Measurements from ENCODE around the gene LMTK2. TPM values are rescaled to one million over a fixed set of nuclear protein-coding genes. Genes with fewer than 3 reads are reported as not detected.
"Not testable (repeated sequence)": the region's sequence is repeated elsewhere in the genome, so short reads cannot be mapped to it uniquely, and the experiment has no call there.

LMTK2 gene
- total RNA-seq, 2 experiments from 2014 or later = 10.2 TPM

DNA sequence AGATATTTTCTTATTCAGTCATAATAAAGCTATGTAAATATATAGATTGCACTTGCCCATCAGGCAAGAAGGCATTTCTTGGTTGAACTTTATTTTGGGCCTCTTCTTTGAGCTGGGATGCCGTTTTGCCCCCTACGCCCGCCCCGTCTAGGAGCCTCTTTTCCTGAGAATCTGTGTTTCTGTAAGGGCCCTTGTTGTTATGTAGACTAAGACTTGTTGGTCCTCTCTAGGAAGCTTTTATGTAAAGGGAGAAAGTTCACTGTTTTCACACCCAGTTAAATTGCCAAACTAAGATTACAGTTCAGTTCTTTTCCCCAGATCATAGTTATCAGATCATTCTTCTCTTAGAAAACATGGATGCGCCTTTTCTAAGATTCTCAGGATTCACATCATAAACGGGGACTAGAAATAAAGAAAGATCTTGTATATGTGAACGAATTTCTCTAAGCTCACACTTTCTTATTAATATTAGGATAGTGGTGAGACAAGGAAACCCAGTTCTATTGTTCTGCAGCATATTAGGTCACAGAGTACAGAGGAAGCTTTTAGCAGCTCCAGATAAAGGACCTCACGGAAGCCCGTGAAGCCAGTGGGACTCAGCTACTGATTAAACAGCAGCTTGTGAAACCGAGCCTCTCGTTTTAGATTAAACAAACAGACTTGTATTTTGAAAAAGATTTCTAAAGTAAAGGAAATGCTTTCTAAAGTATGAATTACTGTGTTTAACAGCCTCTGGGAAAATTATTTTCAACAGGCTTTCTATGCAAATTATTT, 3.8 kb downstream of the LMTK2 start:
- peaks cover 4% of the 10 kb centered on the region for H3K36me3 Mint-ChIP-seq (ENCODE audit: low read depth)
- ChIA-PET CTCF (interaction anchor here (0.8 to 3.1 kb wide), 7 partner anchors 9 to 69 kb away, joined by 3 to 24 read pairs (median 4); no protein-coding TSS in a partner anchor), POLR2A (interaction anchor here (0.6 kb wide), 1 partner anchor 722 kb away, joined by 3 read pairs; no protein-coding TSS in a partner anchor)
- ATAC-seq = no peak
- no peak overlapping the region for H3K27ac Mint-ChIP-seq
- no peak overlapping the region for H3K4me3 Mint-ChIP-seq
- no peaks in the 10 kb centered on the region for H3K27me3 Mint-ChIP-seq (ENCODE audit: low read depth)
- no peaks in the 10 kb centered on the region for H3K9me3 Mint-ChIP-seq (ENCODE audit: insufficient read depth)
- no peak for DNase-seq
- peaks cover 21% of the 10 kb centered on the region for H3K4me1 Mint-ChIP-seq (ENCODE audit: low read depth)

DNA sequence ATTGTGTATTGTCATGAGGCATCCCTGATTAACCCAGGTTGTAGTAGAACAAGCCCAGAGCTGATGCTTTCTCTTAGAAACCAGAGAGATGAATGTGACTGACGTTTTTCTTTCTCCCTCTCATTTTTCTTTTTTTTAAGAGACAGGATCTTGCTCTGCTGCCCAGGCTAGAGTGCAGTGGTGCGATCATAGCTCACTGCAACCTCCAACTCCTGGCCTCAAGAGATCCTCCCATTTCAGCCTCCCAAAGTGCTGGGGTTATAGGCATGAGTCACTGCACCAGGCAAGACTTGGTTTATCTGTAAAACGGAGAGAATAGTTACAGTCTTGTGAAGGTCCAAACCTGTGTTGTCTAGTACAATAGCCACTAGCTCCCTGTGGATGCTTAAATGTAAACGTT, 5.4 kb downstream of the LMTK2 start:
- ATAC-seq (no peak), DNase-seq (no peak)
- Mint-ChIP-seq H3K36me3 (ENCODE audit: low read depth) (peaks cover 4% of the 10 kb centered on the region), H3K27ac (no peak overlapping the region), H3K4me1 (ENCODE audit: low read depth) (peaks cover 21% of the 10 kb centered on the region), H3K4me3 (no peak overlapping the region), H3K27me3 (ENCODE audit: low read depth) (no peaks in the 10 kb centered on the region), H3K9me3 (ENCODE audit: insufficient read depth) (no peaks in the 10 kb centered on the region)
- CTCF ChIA-PET = interaction anchor here (1.0 to 3.1 kb wide), 3 partner anchors 20 to 57 kb away, joined by 3 to 24 read pairs (median 4); no protein-coding TSS in a partner anchor
- POLR2A ChIA-PET = no interaction called here

DNA sequence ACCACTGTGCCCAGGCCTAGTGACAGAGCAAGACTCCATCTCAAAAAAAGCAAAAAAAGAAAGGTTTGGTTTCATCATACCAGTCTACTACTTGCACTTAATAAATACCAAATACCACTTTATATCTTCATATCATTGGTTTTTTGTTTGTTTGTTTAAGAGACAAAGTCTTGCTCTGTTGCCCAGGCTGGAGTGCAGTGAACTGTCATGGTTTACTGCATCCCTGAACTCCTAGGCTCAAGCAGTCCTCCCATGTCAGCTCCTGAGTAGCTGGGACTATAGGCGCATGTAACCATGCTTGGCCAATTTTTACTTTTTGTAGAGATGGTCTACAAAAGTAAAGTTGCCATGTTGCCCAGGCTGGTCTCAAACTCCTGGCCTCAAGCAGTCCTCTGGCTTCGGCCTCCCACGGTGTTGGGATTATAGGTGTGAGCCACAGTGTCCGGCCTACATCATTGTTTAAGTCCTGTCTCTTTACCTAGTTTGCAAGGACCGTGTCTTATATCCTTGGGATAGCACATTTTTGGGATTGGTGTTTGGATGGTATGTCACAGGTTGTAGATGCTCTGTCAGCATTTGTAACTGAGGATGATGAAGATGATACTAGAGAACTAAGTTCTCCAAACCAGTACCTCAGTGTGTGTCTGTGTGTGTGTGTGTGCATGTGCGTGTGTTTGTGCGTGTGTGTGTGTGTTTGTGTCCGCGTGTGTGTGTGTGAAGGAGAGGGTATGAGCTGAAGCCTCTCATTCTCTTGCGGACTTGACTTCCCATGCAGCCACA, 9.3 kb downstream of the LMTK2 start:
- DNase-seq = no peak
- ChIA-PET POLR2A (no interaction called here), CTCF (interaction anchor here (1.0 kb wide), 1 partner anchor 10 kb away, joined by 3 read pairs; the partner anchor contains the start of gene LMTK2)
- peaks cover 6% of the 10 kb centered on the region for H3K4me1 Mint-ChIP-seq (ENCODE audit: low read depth)
- no peak overlapping the region for H3K4me3 Mint-ChIP-seq
- no peak overlapping the region for H3K27ac Mint-ChIP-seq
- no peaks in the 10 kb centered on the region for H3K27me3 Mint-ChIP-seq (ENCODE audit: low read depth)
- ATAC-seq = no peak
- H3K9me3 Mint-ChIP-seq (ENCODE audit: insufficient read depth) = no peaks in the 10 kb centered on the region
- H3K36me3 Mint-ChIP-seq (ENCODE audit: low read depth) = peaks cover 2% of the 10 kb centered on the region

DNA sequence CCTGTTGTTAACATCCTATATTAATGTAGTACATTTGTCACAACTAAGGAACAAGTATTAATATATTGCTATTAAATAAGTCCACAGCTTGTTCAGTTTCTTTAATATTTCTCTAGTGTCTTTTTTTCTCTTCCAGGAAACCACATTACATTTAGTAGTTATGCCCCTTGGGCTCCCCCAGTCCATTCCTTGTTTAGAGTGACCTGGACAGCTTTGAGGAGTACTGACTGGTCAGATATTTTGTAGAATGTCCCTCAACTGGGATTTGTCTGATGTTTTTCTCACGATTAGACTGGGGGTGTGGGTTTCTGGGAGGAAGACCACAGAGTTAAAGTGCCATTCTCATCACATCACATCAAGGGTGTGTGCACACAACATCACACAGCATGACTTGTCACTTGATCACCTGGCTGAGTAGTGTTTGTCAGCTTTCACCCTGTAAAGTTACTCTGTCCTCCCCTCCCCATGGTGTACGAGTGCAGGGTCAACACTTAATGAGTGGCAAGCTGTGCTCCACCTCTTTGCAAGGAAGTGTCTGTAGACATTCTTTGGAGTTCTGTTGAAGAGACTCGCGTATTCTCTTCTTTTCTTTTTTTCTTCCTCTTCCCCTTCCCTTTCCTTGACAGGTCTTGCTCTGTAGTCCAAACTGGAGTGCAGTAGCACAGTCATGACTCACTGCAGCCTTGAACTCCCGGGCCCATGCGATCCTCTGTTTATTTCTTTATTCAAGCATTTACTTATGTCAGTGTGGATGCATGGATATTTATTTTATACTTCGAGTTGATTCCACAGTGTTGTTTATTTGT, 10.2 kb downstream of the LMTK2 start:
- CTCF ChIA-PET = interaction anchor here (1.0 kb wide), 1 partner anchor 11 kb away, joined by 3 read pairs; the partner anchor contains the start of gene LMTK2
- Mint-ChIP-seq H3K4me3 (no peak overlapping the region), H3K27me3 (ENCODE audit: low read depth) (no peaks in the 10 kb centered on the region), H3K27ac (no peak overlapping the region), H3K9me3 (ENCODE audit: insufficient read depth) (no peaks in the 10 kb centered on the region), H3K4me1 (ENCODE audit: low read depth) (peaks cover 6% of the 10 kb centered on the region), H3K36me3 (ENCODE audit: low read depth) (peaks cover 2% of the 10 kb centered on the region)
- ATAC-seq (no peak), DNase-seq (no peak)
- POLR2A ChIA-PET = no interaction called here

DNA sequence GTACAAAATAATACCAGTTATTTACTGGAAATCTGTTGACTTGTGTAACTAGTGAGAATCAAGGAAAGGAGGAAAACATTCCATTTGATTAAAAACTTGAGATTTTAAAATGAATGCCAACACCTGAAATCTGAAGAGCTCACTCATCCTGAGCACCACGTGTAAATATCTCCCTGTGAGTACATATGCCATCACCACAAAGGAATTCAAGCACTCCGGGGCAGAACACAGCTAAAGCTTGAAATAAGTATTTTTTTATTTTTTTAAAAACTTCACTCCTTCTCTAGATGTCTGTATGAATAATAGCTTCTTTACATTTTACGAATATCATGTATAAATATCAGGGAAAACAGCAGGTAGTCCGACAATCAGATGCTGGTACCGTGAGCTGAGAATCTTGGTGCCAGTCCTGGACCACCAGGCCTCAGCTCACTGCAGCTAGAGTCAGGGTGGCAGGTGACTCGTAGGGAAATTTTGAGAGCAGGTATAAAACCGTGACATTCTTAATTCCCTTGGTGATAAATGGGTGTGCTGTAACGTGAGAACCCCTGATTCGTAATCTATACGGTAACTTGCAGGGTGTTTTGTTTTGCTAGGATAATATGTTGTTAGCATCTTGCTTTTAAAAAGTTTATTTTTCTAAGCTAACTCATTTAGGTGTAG, 12.7 kb downstream of the LMTK2 start:
- H3K27me3 Mint-ChIP-seq (ENCODE audit: low read depth) = peaks cover 2% of the 10 kb centered on the region
- no peak overlapping the region for H3K4me3 Mint-ChIP-seq
- CTCF ChIA-PET = interaction anchor here (0.8 to 2.1 kb wide), 8 partner anchors 9 to 98 kb away, joined by 3 to 7 read pairs (median 3); partner anchors contain the start of gene LMTK2
- POLR2A ChIA-PET = no interaction called here
- no peak overlapping the region for H3K27ac Mint-ChIP-seq
- H3K4me1 Mint-ChIP-seq (ENCODE audit: low read depth) = no peaks in the 10 kb centered on the region
- no peak for DNase-seq
- no peaks in the 10 kb centered on the region for H3K9me3 Mint-ChIP-seq (ENCODE audit: insufficient read depth)
- no peaks in the 10 kb centered on the region for H3K36me3 Mint-ChIP-seq (ENCODE audit: low read depth)
- no peak for ATAC-seq

DNA sequence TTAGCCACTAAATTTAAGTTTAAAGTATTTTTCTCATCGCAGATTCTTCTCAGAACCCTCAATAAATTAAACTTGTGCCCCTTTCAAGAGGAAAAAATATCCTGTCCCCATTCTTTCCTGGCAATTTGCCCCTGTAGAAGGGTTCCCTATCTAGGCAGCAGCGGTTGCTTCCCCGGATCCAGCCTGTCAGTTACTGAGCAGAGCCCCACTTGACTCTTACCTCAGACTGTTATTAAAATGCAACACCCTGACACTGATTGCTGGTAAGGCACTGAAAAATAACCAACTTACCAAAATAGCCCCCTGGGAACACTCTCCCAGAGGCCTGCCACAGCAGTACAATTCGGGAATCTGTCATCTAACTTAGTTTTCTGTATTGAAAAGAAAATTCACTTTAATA, 13.9 kb downstream of the LMTK2 start:
- no peak for ATAC-seq
- CTCF ChIA-PET = interaction anchor here (0.9 to 2.1 kb wide), 2 partner anchors 10 to 48 kb away, joined by 3 to 7 read pairs; no protein-coding TSS in a partner anchor
- H3K9me3 Mint-ChIP-seq (ENCODE audit: insufficient read depth) = no peaks in the 10 kb centered on the region
- no peak overlapping the region for H3K4me3 Mint-ChIP-seq
- H3K27ac Mint-ChIP-seq = no peak overlapping the region
- H3K36me3 Mint-ChIP-seq (ENCODE audit: low read depth) = no peaks in the 10 kb centered on the region
- DNase-seq = no peak
- POLR2A ChIA-PET = no interaction called here
- H3K4me1 Mint-ChIP-seq (ENCODE audit: low read depth) = no peaks in the 10 kb centered on the region
- H3K27me3 Mint-ChIP-seq (ENCODE audit: low read depth) = peaks cover 5% of the 10 kb centered on the region

DNA sequence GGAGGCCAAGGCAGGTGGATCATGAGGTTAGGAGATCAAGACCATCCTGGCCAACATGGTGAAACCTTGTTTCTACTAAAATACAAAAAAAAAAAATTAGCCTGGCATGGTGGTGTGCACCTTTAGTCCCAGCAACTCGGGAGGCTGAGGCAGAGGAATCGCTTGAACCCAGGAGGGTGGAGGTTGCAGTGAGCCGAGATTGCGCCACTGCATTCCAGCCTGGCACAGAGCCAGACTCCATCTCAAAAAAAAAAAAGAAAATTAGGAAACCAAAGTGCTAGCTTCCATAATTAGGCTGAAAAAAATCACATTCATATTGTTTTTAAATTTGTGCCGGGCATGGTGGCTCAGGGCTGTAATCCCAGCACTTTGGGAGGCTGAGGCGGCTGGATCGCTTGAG, 14.7 kb downstream of the LMTK2 start:
- H3K9me3 Mint-ChIP-seq (ENCODE audit: insufficient read depth); POLR2A ChIA-PET; H3K4me3 Mint-ChIP-seq; DNase-seq; H3K36me3 Mint-ChIP-seq (ENCODE audit: low read depth); CTCF ChIA-PET; H3K4me1 Mint-ChIP-seq (ENCODE audit: low read depth); ATAC-seq; H3K27ac Mint-ChIP-seq: not testable (repeated sequence)
- H3K27me3 Mint-ChIP-seq (ENCODE audit: low read depth) = peaks cover 10% of the 10 kb centered on the region

DNA sequence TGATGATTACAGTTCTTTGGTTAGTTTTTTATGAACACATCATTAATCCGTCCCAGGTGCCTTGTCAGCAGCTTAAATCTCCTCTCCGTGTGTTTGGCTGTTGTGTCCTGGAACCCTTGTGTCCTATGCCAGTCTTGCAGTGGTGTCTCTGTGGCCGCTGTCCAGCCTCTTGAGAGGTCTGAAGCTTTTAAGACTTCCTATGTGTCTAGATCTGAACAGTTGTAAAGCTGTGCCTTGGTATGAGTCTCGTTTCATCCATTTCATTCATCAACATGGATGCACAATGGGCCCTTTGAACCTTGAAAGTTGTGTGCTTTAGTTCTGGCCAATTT, 16.7 kb downstream of the LMTK2 start:
- POLR2A ChIA-PET = interaction anchor here (0.7 kb wide), 1 partner anchor 86 kb away, joined by 3 read pairs; no protein-coding TSS in a partner anchor
- Mint-ChIP-seq H3K36me3 (ENCODE audit: low read depth) (peaks cover 2% of the 10 kb centered on the region), H3K27me3 (ENCODE audit: low read depth) (peaks cover 10% of the 10 kb centered on the region), H3K4me3 (no peak overlapping the region), H3K9me3 (ENCODE audit: insufficient read depth) (no peaks in the 10 kb centered on the region), H3K4me1 (ENCODE audit: low read depth) (no peaks in the 10 kb centered on the region), H3K27ac (no peak overlapping the region)
- ATAC-seq (no peak), DNase-seq (no peak)
- CTCF ChIA-PET = interaction anchor here (1.0 kb wide), 1 partner anchor 45 kb away, joined by 3 read pairs; no protein-coding TSS in a partner anchor

DNA sequence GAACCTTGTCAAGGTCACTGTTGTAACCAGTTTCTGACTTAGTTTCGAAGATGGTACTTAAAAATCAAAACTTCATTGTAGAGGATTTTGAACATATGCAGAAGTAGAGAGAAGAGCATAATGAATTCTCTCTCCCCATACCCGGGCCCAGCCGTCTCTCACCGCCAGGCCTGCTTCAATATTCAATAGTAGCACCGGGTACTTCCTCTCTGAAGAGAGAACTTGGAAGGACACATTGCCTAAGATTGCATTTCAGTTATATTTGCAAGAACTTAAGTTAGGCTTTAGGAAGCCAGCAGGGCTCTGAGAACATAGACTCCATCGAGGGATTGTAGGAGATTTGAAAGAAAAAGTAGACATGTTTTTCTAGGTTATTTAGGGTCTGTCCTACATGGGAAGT, 19.1 kb downstream of the LMTK2 start:
- no peak for DNase-seq
- Mint-ChIP-seq H3K4me3 (no peak overlapping the region), H3K9me3 (ENCODE audit: insufficient read depth) (no peaks in the 10 kb centered on the region), H3K27me3 (ENCODE audit: low read depth) (peaks cover 22% of the 10 kb centered on the region), H3K36me3 (ENCODE audit: low read depth) (peaks cover 2% of the 10 kb centered on the region), H3K4me1 (ENCODE audit: low read depth) (no peaks in the 10 kb centered on the region), H3K27ac (no peak overlapping the region)
- ChIA-PET POLR2A (no interaction called here), CTCF (no interaction called here)
- no peak for ATAC-seq

DNA sequence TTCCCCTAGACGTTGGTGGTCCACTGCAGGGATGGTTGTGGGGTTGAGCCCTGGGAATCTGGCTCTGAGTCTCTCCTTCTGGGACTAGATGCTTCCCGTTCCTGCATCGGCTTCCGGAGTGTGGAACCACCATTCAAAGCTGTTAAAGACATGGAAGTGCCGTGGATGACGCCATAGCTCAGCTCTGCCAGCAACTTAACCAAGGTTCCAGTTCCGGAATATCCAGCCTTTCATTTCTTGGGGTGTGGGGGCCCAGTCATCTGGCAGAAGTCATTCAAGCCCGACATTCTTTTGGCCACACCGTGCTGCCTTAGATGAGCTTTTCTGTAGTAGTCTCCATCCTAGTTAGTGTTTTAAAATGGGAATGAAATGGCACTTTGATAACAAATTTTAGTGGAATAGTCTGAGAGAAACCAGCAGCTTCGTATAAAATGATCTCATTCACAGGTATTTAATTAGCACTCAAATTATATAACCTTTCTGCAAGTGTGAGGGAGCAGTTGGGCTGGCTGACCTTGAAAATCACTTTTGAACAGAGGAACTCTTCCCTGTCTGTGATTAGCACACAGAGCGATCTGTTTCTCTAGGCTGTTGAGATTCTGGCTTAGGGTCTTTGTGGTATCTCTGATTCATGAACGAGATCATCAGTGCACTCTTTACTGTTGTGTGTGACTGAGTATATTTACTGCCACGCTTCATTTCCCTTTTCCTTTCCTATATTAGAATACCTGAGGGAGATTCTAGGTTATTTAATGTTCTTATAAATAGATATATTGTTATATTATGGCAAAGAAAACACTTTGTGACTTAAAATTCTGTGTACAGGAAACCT, 19.9 kb downstream of the LMTK2 start:
- ChIA-PET POLR2A (no interaction called here), CTCF (no interaction called here)
- Mint-ChIP-seq H3K4me1 (ENCODE audit: low read depth) (peaks cover 6% of the 10 kb centered on the region), H3K9me3 (ENCODE audit: insufficient read depth) (no peaks in the 10 kb centered on the region), H3K27me3 (ENCODE audit: low read depth) (peaks cover 28% of the 10 kb centered on the region), H3K4me3 (no peak overlapping the region), H3K27ac (no peak overlapping the region), H3K36me3 (ENCODE audit: low read depth) (peaks cover 2% of the 10 kb centered on the region)
- DNase-seq (no peak), ATAC-seq (no peak)

DNA sequence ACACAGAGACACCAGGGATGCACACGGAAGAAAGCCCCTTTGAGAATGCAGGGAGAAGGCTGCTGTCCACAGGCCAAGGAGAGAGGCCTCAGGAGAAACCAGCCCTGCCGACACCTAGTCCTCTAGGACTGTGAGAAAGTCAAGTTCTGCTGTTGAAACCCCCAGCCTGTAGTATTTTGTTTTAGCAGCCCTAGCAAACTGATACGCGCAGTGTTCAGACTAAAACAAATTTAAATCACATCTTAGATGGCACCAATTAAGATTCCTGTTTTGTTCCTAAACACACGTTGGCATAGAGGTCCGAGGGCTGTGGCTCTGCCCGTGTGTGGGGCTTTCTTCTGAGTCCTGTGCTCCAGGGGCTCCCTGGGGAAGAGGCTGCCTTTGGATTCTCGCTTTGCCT, 21.7 kb downstream of the LMTK2 start:
- CTCF ChIA-PET = no interaction called here
- H3K27me3 Mint-ChIP-seq (ENCODE audit: low read depth) = peaks cover 29% of the 10 kb centered on the region

More for the DNA sequence above, 21.7 kb downstream of the LMTK2 start:
- no peak overlapping the region for H3K27ac Mint-ChIP-seq
- H3K9me3 Mint-ChIP-seq (ENCODE audit: insufficient read depth) = no peaks in the 10 kb centered on the region
- H3K4me1 Mint-ChIP-seq (ENCODE audit: low read depth) = peaks cover 24% of the 10 kb centered on the region
- no peak overlapping the region for H3K4me3 Mint-ChIP-seq
- DNase-seq (no peak), ATAC-seq (no peak)
- POLR2A ChIA-PET = no interaction called here
- H3K36me3 Mint-ChIP-seq (ENCODE audit: low read depth) = peaks cover 2% of the 10 kb centered on the region
